Measurements from ENCODE around the gene TNFAIP1. TPM values are rescaled to one million over a fixed set of nuclear protein-coding genes. Genes with fewer than 3 reads are reported as not detected.

The TNFAIP1 gene
- total and polyA plus RNA-seq, 2 donors (not counting 1 experiment from before 2014, with no cell fraction given), result 23.0 to 40.7 TPM

- TF ChIP-seq, protein P1, sequence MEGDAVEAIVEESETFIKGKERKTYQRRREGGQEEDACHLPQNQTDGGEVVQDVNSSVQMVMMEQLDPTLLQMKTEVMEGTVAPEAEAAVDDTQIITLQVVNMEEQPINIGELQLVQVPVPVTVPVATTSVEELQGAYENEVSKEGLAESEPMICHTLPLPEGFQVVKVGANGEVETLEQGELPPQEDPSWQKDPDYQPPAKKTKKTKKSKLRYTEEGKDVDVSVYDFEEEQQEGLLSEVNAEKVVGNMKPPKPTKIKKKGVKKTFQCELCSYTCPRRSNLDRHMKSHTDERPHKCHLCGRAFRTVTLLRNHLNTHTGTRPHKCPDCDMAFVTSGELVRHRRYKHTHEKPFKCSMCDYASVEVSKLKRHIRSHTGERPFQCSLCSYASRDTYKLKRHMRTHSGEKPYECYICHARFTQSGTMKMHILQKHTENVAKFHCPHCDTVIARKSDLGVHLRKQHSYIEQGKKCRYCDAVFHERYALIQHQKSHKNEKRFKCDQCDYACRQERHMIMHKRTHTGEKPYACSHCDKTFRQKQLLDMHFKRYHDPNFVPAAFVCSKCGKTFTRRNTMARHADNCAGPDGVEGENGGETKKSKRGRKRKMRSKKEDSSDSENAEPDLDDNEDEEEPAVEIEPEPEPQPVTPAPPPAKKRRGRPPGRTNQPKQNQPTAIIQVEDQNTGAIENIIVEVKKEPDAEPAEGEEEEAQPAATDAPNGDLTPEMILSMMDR (conservative IDR thresholded peaks at IDR 0.05 in 1 of 2, IDR thresholded peaks at IDR 0.05 in 1 of 2; ENCODE audit: low read depth in 1 of 2, low read length in 2 of 2), result no peak
- TF ChIP-seq EZH2 (IDR thresholded peaks at IDR 0.05; ENCODE audit: low read length, missing control alignments), result no peak
- no peaks in the 10 kb centered on the region for H4K20me1 ChIP-seq (ENCODE audit: control insufficient read depth, extremely low read depth, insufficient read depth, low read length)
- H3K4me3 ChIP-seq (replicated peaks in 1 of 4; ENCODE audit: control extremely low read depth in 1 of 4, insufficient read depth in 1 of 4, low read depth in 3 of 4, low read length in 4 of 4), result no peak overlapping the region
- DNase-seq (ENCODE audit: low read depth in 2 of 2), result no peak
- H3K4me2 ChIP-seq (ENCODE audit: extremely low read depth, insufficient read depth, low read length), result no peak overlapping the region
- H3K27ac ChIP-seq (ENCODE audit: insufficient read depth, low read length), result no peak overlapping the region
- no peaks in the 10 kb centered on the region for H3K36me3 ChIP-seq (ENCODE audit: control insufficient read depth, insufficient read depth, low read length)
- H2AFZ ChIP-seq (ENCODE audit: low read length), result no peak overlapping the region
- H3K9me3 ChIP-seq (ENCODE audit: control insufficient read depth, insufficient read depth, low read depth, low read length), result no peaks in the 10 kb centered on the region
- no peaks in the 10 kb centered on the region for H3K79me2 ChIP-seq (ENCODE audit: control insufficient read depth, insufficient read depth, low read length)
- no peak overlapping the region for H3K9ac ChIP-seq (ENCODE audit: insufficient read depth, low read length)
- H3K4me1 ChIP-seq (ENCODE audit: control insufficient read depth, extremely low read depth, insufficient read depth, low read length), result peaks cover 7% of the 10 kb centered on the region
- no peaks in the 10 kb centered on the region for H3K27me3 ChIP-seq (ENCODE audit: control insufficient read depth, insufficient read depth, low read length)
These were observed 21.7 kb upstream of the TNFAIP1 start for GRCh38 chr17:28313841-28314240.

GRCh38 chr17:28315846-28316705, 19.5 kb upstream of the TNFAIP1 start:
- no peak overlapping the region for H3K27ac ChIP-seq (ENCODE audit: insufficient read depth, low read length)
- TF ChIP-seq, protein P1 (conservative IDR thresholded peaks at IDR 0.05 in 1 of 2, IDR thresholded peaks at IDR 0.05 in 1 of 2; ENCODE audit: low read depth in 1 of 2, low read length in 2 of 2), result no peak
- no peak for TF ChIP-seq EZH2 (IDR thresholded peaks at IDR 0.05; ENCODE audit: low read length, missing control alignments)
- H3K4me2 ChIP-seq (ENCODE audit: extremely low read depth, insufficient read depth, low read length), result no peak overlapping the region
- no peaks in the 10 kb centered on the region for H3K27me3 ChIP-seq (ENCODE audit: control insufficient read depth, insufficient read depth, low read length)
- no peak overlapping the region for H2AFZ ChIP-seq (ENCODE audit: low read length)
- H3K9me3 ChIP-seq (ENCODE audit: control insufficient read depth, insufficient read depth, low read depth, low read length), result no peaks in the 10 kb centered on the region
- H3K79me2 ChIP-seq (ENCODE audit: control insufficient read depth, insufficient read depth, low read length), result no peaks in the 10 kb centered on the region
- peaks cover 11% of the 10 kb centered on the region for H3K4me1 ChIP-seq (ENCODE audit: control insufficient read depth, extremely low read depth, insufficient read depth, low read length)
- no peaks in the 10 kb centered on the region for H4K20me1 ChIP-seq (ENCODE audit: control insufficient read depth, extremely low read depth, insufficient read depth, low read length)
- H3K9ac ChIP-seq (ENCODE audit: insufficient read depth, low read length), result no peak overlapping the region
- no peak overlapping the region for H3K4me3 ChIP-seq (replicated peaks in 1 of 4; ENCODE audit: control extremely low read depth in 1 of 4, insufficient read depth in 1 of 4, low read depth in 3 of 4, low read length in 4 of 4)
- H3K36me3 ChIP-seq (ENCODE audit: control insufficient read depth, insufficient read depth, low read length), result no peaks in the 10 kb centered on the region
- no peak for DNase-seq (ENCODE audit: low read depth in 2 of 2)

GRCh38 chr17:28317099-28317965, 18.2 kb upstream of the TNFAIP1 start:
- Histone ChIP-seq H3K4me3 (replicated peaks in 1 of 4; ENCODE audit: control extremely low read depth in 1 of 4, insufficient read depth in 1 of 4, low read depth in 3 of 4, low read length in 4 of 4) (no peak overlapping the region), H4K20me1 (ENCODE audit: control insufficient read depth, extremely low read depth, insufficient read depth, low read length) (no peaks in the 10 kb centered on the region), H3K27me3 (ENCODE audit: control insufficient read depth, insufficient read depth, low read length) (no peaks in the 10 kb centered on the region), H3K4me1 (ENCODE audit: control insufficient read depth, extremely low read depth, insufficient read depth, low read length) (peaks cover 11% of the 10 kb centered on the region), H3K27ac (ENCODE audit: insufficient read depth, low read length) (no peak overlapping the region), H3K9me3 (ENCODE audit: control insufficient read depth, insufficient read depth, low read depth, low read length) (no peaks in the 10 kb centered on the region), H3K9ac (ENCODE audit: insufficient read depth, low read length) (no peak overlapping the region), H3K36me3 (ENCODE audit: control insufficient read depth, insufficient read depth, low read length) (no peaks in the 10 kb centered on the region), H3K79me2 (ENCODE audit: control insufficient read depth, insufficient read depth, low read length) (no peaks in the 10 kb centered on the region), H2AFZ (ENCODE audit: low read length) (no peak overlapping the region), H3K4me2 (ENCODE audit: extremely low read depth, insufficient read depth, low read length) (no peak overlapping the region)
- DNase-seq (ENCODE audit: low read depth in 2 of 2), result no peak
- no peak for TF ChIP-seq EZH2 (IDR thresholded peaks at IDR 0.05; ENCODE audit: low read length, missing control alignments)
- TF ChIP-seq, protein P1 (conservative IDR thresholded peaks at IDR 0.05 in 1 of 2, IDR thresholded peaks at IDR 0.05 in 1 of 2; ENCODE audit: low read depth in 1 of 2, low read length in 2 of 2), result no peak

Measured in fibroblast of lung (primary cell).